PC-9 (cell line): Measurements from ENCODE around the gene SLC26A6.

Experiments
- CTCF ChIP-seq: fragments of 200-600 bp; sonication (generic); conservative IDR thresholded peaks from 2 replicates; pipeline ENCODE4 v1.6.1; 2017; ENCODE audit warnings: mixed run types, antibody characterized with exemption, mild to moderate bottlenecking, moderate library complexity
- EZH2 ChIP-seq: fragments of 200-600 bp; sonication (generic); IDR thresholded peaks from 2 replicates; pipeline ENCODE4 v1.8.0; 2017; ENCODE audit warnings: antibody characterized with exemption, low read depth

DNA sequence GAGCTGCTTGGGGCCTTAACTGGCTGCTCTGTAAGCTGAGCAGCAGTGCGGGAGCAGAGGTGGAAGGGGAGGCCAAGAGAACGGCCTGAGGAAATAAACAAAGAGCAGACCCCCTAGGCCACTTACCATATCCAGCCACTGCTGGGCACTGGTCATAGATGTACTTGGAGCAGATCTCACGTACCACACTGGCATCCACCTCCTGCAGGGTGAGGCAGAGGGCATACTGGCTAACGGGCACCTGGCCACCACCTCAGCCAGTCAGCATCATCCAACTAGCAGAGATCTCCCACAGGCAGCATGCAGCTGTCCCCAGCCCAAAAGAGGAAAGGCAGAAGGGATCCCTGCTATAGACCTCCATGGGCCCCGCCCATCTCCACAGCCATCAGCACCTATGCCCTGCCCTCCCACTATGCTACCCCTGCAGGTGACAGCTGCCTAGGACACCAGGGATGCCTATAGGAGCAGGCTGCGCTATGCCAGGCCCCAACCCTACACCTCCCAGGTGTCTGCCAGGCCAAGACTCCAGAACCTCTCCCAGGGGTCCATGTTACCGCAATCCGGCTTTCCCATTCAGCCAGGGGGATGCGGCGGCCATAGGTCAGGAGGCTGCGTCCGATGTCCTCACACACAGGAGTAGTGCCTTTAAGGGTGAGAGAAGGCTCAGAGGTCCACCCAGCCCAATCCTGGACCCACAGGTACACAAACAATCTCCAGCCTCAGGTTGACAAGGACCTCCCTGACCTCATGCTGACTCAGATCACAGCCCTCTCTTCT lies 35.6 kb downstream of the SLC26A6 start:
- no peak for TF ChIP-seq CTCF
- TF ChIP-seq EZH2, result no peak
